Subcutaneous abdominal adipose tissue (tissue), 5 donors: ENCODE results near the gene UGT1A9.

ENCODE experiments used
- H3K27ac ChIP-seq: one replicate; pipeline ENCODE4 v1.7.0; 2013; ENCODE audit warnings: low read depth, mild to moderate bottlenecking, inconsistent platforms, low read length, moderate library complexity
- H3K27me3 ChIP-seq, 5 donors: one replicate each; pipeline ENCODE4 v1.7.0; 2013; ENCODE audit warnings: low read length in 5 of 5, inconsistent platforms in 1 of 5; ENCODE audit not compliant: control insufficient read depth in 5 of 5, insufficient read depth in 4 of 5
- H3K36me3 ChIP-seq, 5 donors: one replicate each; pipeline ENCODE4 v1.7.0; 2013; ENCODE audit warnings: low read length in 5 of 5; ENCODE audit not compliant: control insufficient read depth in 5 of 5, insufficient read depth in 5 of 5
- H3K4me1 ChIP-seq, 5 donors: one replicate each; pipeline ENCODE4 v1.7.0; 2013; ENCODE audit warnings: low read length in 5 of 5, mild to moderate bottlenecking in 3 of 5, moderate library complexity in 1 of 5; ENCODE audit not compliant: control insufficient read depth in 5 of 5, insufficient read depth in 5 of 5
- H3K4me3 ChIP-seq, 5 donors: one replicate each; pipeline ENCODE4 v1.7.0; 2013; ENCODE audit warnings: low read length in 5 of 5, low read depth in 1 of 5
- H3K9ac ChIP-seq, 5 donors: one replicate each; pipeline ENCODE4 v1.7.0; 2013; ENCODE audit warnings: low read length in 5 of 5, mild to moderate bottlenecking in 4 of 5, moderate library complexity in 3 of 5
- H3K9me3 ChIP-seq, 5 donors: one replicate each; pipeline ENCODE4 v1.7.0; 2013; ENCODE audit warnings: low read length in 5 of 5; ENCODE audit not compliant: control insufficient read depth in 5 of 5
- donor health status: healthy.
- donor health status: healthy.
- donor health status: healthy.
- donor health status: healthy.
- donor health status: healthy.

UGT1A9 gene

GRCh38 chr2:233819884-233820773 lies 148.4 kb downstream of the UGT1A9 start:
- H3K36me3 ChIP-seq, result no peaks in the 10 kb centered on the region
- no peak overlapping the region for H3K4me3 ChIP-seq
- no peak overlapping the region for H3K9ac ChIP-seq
- H3K27ac ChIP-seq, result no peak overlapping the region
- peaks cover 0 to 35% (median 17%) of the 10 kb centered on the region in 5 donors for H3K4me1 ChIP-seq
- H3K9me3 ChIP-seq, result peaks cover 0 to 3% (median 0%) of the 10 kb centered on the region in 5 donors
- H3K27me3 ChIP-seq, result no peaks in the 10 kb centered on the region

- Histone ChIP-seq H3K9ac (no peak overlapping the region), H3K4me1 (peaks cover 0 to 35% (median 17%) of the 10 kb centered on the region in 5 donors), H3K9me3 (peaks cover 0 to 3% (median 0%) of the 10 kb centered on the region in 5 donors), H3K27ac (no peak overlapping the region), H3K27me3 (no peaks in the 10 kb centered on the region), H3K4me3 (no peak overlapping the region), H3K36me3 (no peaks in the 10 kb centered on the region)
Measured at GRCh38 chr2:233820774-233821105, 149.0 kb downstream of the UGT1A9 start.

GRCh38 chr2:233821196-233821595 lies 149.5 kb downstream of the UGT1A9 start:
- H3K27me3 ChIP-seq, result no peaks in the 10 kb centered on the region
- H3K9ac ChIP-seq, result no peak overlapping the region
- H3K36me3 ChIP-seq, result no peaks in the 10 kb centered on the region
- H3K9me3 ChIP-seq, result peaks cover 0 to 3% (median 0%) of the 10 kb centered on the region in 5 donors
- no peak overlapping the region for H3K27ac ChIP-seq
- H3K4me3 ChIP-seq, result no peak overlapping the region
- H3K4me1 ChIP-seq, result peaks cover 0 to 35% (median 17%) of the 10 kb centered on the region in 5 donors

DNA sequence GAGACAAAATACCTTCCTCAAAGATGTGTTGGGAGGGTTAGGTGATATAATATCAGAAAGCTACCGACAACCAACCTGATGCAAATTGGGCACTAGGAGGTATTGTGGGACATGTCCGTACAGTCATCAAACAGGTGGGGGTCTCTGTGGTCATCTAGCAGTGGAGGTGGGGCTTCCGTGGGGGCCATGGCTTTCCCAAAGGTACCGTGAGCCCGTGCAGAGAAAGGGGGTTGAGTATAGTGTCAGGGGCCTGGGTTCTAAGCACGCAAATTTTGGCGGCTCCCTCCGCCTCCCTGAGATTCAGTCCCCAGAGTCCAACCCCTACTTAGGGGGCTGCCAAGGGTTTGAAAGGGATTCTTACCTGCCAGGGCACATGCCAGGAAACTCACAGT lies 150.0 kb downstream of the UGT1A9 start:
- H3K4me1 ChIP-seq, result peaks cover 0 to 31% (median 13%) of the 10 kb centered on the region in 5 donors

DNA sequence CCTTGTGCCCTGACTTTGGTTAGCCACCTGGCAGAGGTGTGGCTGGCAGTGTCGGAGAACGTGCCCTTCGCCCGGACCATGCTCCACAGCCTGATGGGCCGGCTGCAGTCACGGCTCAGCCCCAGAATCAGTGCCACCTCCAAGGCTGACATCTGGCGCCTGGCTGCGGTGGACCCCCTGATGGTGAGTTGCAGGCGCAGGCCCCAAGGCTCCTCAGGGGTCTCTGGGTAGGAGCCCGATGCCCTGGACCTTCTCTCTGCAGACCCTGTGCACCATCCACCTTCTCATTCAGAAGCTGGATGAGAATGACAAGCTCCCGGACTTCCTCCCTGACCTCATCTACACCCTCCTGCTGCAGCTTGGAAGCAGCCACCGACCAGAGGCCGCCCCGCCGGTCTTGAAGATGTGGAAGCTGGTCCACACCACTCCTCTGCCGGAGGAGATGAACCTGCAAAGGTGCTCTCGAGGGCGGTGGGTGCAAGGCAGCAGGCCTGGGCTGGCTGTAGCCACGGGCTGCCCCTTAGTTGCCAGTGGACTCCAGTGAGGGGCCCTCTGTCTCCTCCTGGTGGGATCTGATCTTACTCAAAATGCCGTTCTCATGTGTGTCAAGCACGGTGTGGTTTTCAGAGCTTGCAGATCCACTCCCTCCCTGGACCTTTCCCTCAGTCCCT lies 150.5 kb downstream of the UGT1A9 start:
- Histone ChIP-seq H3K9me3 (no peaks in the 10 kb centered on the region), H3K4me3 (no peak overlapping the region), H3K4me1 (peaks cover 0 to 25% (median 8%) of the 10 kb centered on the region in 5 donors), H3K27ac (no peak overlapping the region), H3K27me3 (no peaks in the 10 kb centered on the region), H3K36me3 (no peaks in the 10 kb centered on the region), H3K9ac (no peak overlapping the region)

More for the DNA sequence above, 150.0 kb downstream of the UGT1A9 start:
- H3K4me3 ChIP-seq, result no peak overlapping the region
- H3K9ac ChIP-seq, result no peak overlapping the region
- H3K27me3 ChIP-seq, result no peaks in the 10 kb centered on the region
- no peaks in the 10 kb centered on the region for H3K36me3 ChIP-seq
- no peaks in the 10 kb centered on the region for H3K9me3 ChIP-seq
- H3K27ac ChIP-seq, result no peak overlapping the region
